ENCODE measurements around the gene NSUN4. TPM values are rescaled to one million over a fixed set of nuclear protein-coding genes. Genes with fewer than 3 reads are reported as not detected.

Gene NSUN4
- total RNA-seq, 1 experiment from 2014 or later: 20.4 TPM

- H2BK12ac ChIP-seq (ENCODE audit: insufficient read length, low read depth, low read length): no peak overlapping the region
- Mint-ChIP-seq H3K36me3 (ENCODE audit: insufficient read depth in 1 of 3, low read depth in 3 of 3) (peaks cover 0 to 3% (median 2%) of the 10 kb centered on the region in 3 experiments; a peak in 2 of 7 replicates), H3K27me3 (ENCODE audit: low read depth) (peaks cover 9% of the 10 kb centered on the region), H3K9me3 (no peaks in the 10 kb centered on the region), H3K4me1 (peaks cover 26 to 43% of the 10 kb centered on the region in 2 experiments), H3K27ac (no peak overlapping the region; a peak in 1 of 7 replicates), H3K4me3 (no peak overlapping the region)
- no peak overlapping the region for H3K56ac ChIP-seq (ENCODE audit: insufficient read length, low read depth, low read length)
- H3K27me3 ChIP-seq (ENCODE audit: insufficient read depth, low read length): no peaks in the 10 kb centered on the region
- no peak overlapping the region for H3K9ac ChIP-seq (ENCODE audit: extremely low read depth, insufficient read length, low read length)
- H3K9me3 ChIP-seq (ENCODE audit: control insufficient read depth, low read depth, low read length): no peaks in the 10 kb centered on the region
- H3K23ac ChIP-seq (ENCODE audit: insufficient read length, low read depth, low read length): no peak overlapping the region
- no peak overlapping the region for H4K91ac ChIP-seq (ENCODE audit: insufficient read length, low read depth, low read length)
- no peaks in the 10 kb centered on the region for H3K23me2 ChIP-seq (ENCODE audit: insufficient read length, low read depth, low read length, poor library complexity, severe bottlenecking)
- no peak overlapping the region for H3K27ac ChIP-seq (ENCODE audit: insufficient read length, low read depth, low read length)
- no CpG with 5 or more reads among the region's 6 CpGs for WGBS (ENCODE audit: extremely low coverage, insufficient read length, low lambda C conversion rate)
- no peak overlapping the region for H2BK15ac ChIP-seq (ENCODE audit: low read depth, low read length)
- no peak overlapping the region for H2AK5ac ChIP-seq (ENCODE audit: insufficient read length, low read length)
- peaks cover 3% of the 10 kb centered on the region; the same call in 1 of the 2 replicates for H3K4me1 ChIP-seq (ENCODE audit: insufficient read depth, low read length)
- no peak overlapping the region for H2BK120ac ChIP-seq (ENCODE audit: low read depth, low read length, poor library complexity, severe bottlenecking)
- no peak overlapping the region for H2BK5ac ChIP-seq (ENCODE audit: insufficient read length, low read length)
- no peak for TF ChIP-seq CTCF (conservative IDR thresholded peaks at IDR 0.05)
- H4K20me1 ChIP-seq (ENCODE audit: control insufficient read depth, insufficient read depth, insufficient read length): no peaks in the 10 kb centered on the region
- H3K4me2 ChIP-seq (ENCODE audit: insufficient read depth, insufficient read length, low read length): no peak overlapping the region
- no peak for DNase-seq
- H3T11ph ChIP-seq (ENCODE audit: low read length): no peak overlapping the region
- no peak overlapping the region for H3K14ac ChIP-seq (ENCODE audit: insufficient read depth, low read length)
- H3K79me2 ChIP-seq (ENCODE audit: insufficient read depth, low read length): no peaks in the 10 kb centered on the region
- H3K79me1 ChIP-seq (ENCODE audit: insufficient read depth, low read depth, low read length, poor library complexity, severe bottlenecking): no peaks in the 10 kb centered on the region
- no peak overlapping the region for H4K8ac ChIP-seq (replicated peaks; ENCODE audit: insufficient read length, low read depth, low read length)
- no peak overlapping the region for H2BK20ac ChIP-seq (ENCODE audit: low read depth, low read length, poor library complexity, severe bottlenecking)
- no peak overlapping the region for H4K5ac ChIP-seq (ENCODE audit: insufficient read length, low read depth, low read length)
- no peak overlapping the region for H2AFZ ChIP-seq (ENCODE audit: low read length)
- H3K4ac ChIP-seq (ENCODE audit: low read depth, low read length): no peak overlapping the region
- H3K18ac ChIP-seq (ENCODE audit: insufficient read length, low read depth, low read length): no peak overlapping the region
These were observed 60.7 kb downstream of the NSUN4 start for GRCh38 chr1:46401154-46401913.
